Natural killer cell (primary cell): ENCODE results near the gene MAST4. TPM values are rescaled to one million over a fixed set of nuclear protein-coding genes. Genes with fewer than 3 reads are reported as not detected.
"Not testable (repeated sequence)": the region's sequence is repeated elsewhere in the genome, so short reads cannot be mapped to it uniquely, and the experiment has no call there.

ENCODE experiments used
- ATAC-seq, 3 donors: fragments of 150-1000 bp in 2 of 3; fragments of 200-7000 bp in 1 of 3; cut with Tn5 transposase; 1 replicate in 1 of 3; 2 replicates in 2 of 3; pipeline ENCODE4 v1.10.0; 2021; ENCODE audit warnings: mild to moderate bottlenecking in 2 of 3, moderate library complexity in 2 of 3
- DNase-seq, 2 donors: peaks; one replicate each; pipeline versions ENCODE4 v3.0.0 to v3.0.0-alpha.2; 2013 to 2021; ENCODE audit warnings: mixed read lengths in 1 of 2
- H3K27ac ChIP-seq: one replicate; pipeline ENCODE4 v1.5.1; 2013; ENCODE audit warnings: mild to moderate bottlenecking, low read length
- H3K27me3 ChIP-seq: one replicate; pipeline ENCODE4 v1.6.1; 2013; ENCODE audit warnings: low read length; ENCODE audit not compliant: control insufficient read depth, insufficient read depth
- H3K36me3 ChIP-seq: one replicate; pipeline ENCODE4 v1.6.1; 2013; ENCODE audit warnings: low read length; ENCODE audit not compliant: control insufficient read depth, insufficient read depth
- H3K4me1 ChIP-seq: one replicate; pipeline ENCODE4 v1.6.1; 2013; ENCODE audit warnings: low read length; ENCODE audit not compliant: control insufficient read depth, insufficient read depth
- H3K4me3 ChIP-seq: one replicate; pipeline ENCODE4 v1.5.1; 2013; ENCODE audit warnings: low read length
- H3K9me3 ChIP-seq: one replicate; pipeline ENCODE4 v1.6.1; 2013; ENCODE audit warnings: low read length; ENCODE audit not compliant: control insufficient read depth, insufficient read depth
- H3K27ac Mint-ChIP-seq, 2 donors: one replicate each; pipeline ENCODE4 v1.8.0; 2022; ENCODE audit warnings: mild to moderate bottlenecking in 2 of 2, mixed read lengths in 2 of 2, moderate library complexity in 1 of 2
- H3K27me3 Mint-ChIP-seq, 2 donors: one replicate each; pipeline ENCODE4 v1.8.0; 2022; ENCODE audit warnings: low read depth in 2 of 2, mixed read lengths in 2 of 2
- H3K36me3 Mint-ChIP-seq: one replicate; pipeline ENCODE4 v1.8.0; 2022; ENCODE audit warnings: mixed read lengths
- H3K4me1 Mint-ChIP-seq, 2 donors: one replicate each; pipeline ENCODE4 v1.8.0; 2022; ENCODE audit warnings: mixed read lengths in 2 of 2
- H3K4me3 Mint-ChIP-seq: one replicate; pipeline ENCODE4 v1.8.0; 2022; ENCODE audit warnings: mild to moderate bottlenecking, moderate library complexity, mixed read lengths
- H3K9me3 Mint-ChIP-seq, 2 donors: one replicate each; pipeline ENCODE4 v1.8.0; 2022; ENCODE audit warnings: mixed read lengths in 2 of 2
- CTCF ChIP-seq: fragments of 200-600 bp; IDR thresholded peaks from one replicate; pipeline ENCODE4 v1.8.0; 2022; ENCODE audit warnings: antibody characterized with exemption
- WGBS: methylation state at CpG from one replicate; pipeline ENCODE4 v1.1.7; 2013; ENCODE audit warnings: missing lambda C conversion rate; ENCODE audit not compliant: insufficient coverage; 5-methylcytosine and 5-hydroxymethylcytosine counted together
- intact Hi-C: fragments of 100-400 bp; cut with micrococcal nuclease; formaldehyde crosslinking; loops from one replicate; pipeline ENCODE4 v1.14.2; 2022
- total RNA-seq, 4 donors: library from RNA; stranded (reverse); fragments of 120-200 nt in 1 of 4; gene quantifications; one replicate each; pipeline versions ENCODE4 v1.2.3 to v1.2.4, GENCODE V29; 2013 to 2022

The MAST4 gene
- total RNA-seq, 3 donors from 2014 or later (not counting 1 experiment from before 2014, with no cell fraction given), result 6.5 to 14.1 (median 12.7) TPM

- H3K27me3 ChIP-seq, result no peaks in the 10 kb centered on the region
- no peaks in the 10 kb centered on the region for H3K4me1 ChIP-seq
- ATAC-seq (no peak), DNase-seq (no peak)
- H3K4me1 Mint-ChIP-seq, result no peaks in the 10 kb centered on the region
- no peak overlapping the region for H3K4me3 ChIP-seq
- no peak for TF ChIP-seq CTCF
- no peak overlapping the region for H3K27ac ChIP-seq
- no peaks in the 10 kb centered on the region for H3K36me3 Mint-ChIP-seq
- peaks cover 2 to 13% of the 10 kb centered on the region in 2 donors for H3K27me3 Mint-ChIP-seq
- H3K27ac Mint-ChIP-seq, result no peak overlapping the region
- no peaks in the 10 kb centered on the region for H3K9me3 ChIP-seq
- no peaks in the 10 kb centered on the region for H3K36me3 ChIP-seq
- intact Hi-C loops, result no loop called here
- 100% methylated on average over 5 of the region's 5 CpGs for WGBS
- no peaks in the 10 kb centered on the region for H3K9me3 Mint-ChIP-seq
- H3K4me3 Mint-ChIP-seq, result no peak overlapping the region
These were observed 149.1 kb downstream of the MAST4 start for GRCh38 chr5:66745297-66745696.

- 58% methylated on average over 5 of the region's 5 CpGs for WGBS
- no peak for TF ChIP-seq CTCF
- Histone ChIP-seq H3K27me3 (no peaks in the 10 kb centered on the region), H3K9me3 (no peaks in the 10 kb centered on the region), H3K27ac (no peak overlapping the region), H3K4me1 (no peaks in the 10 kb centered on the region), H3K36me3 (no peaks in the 10 kb centered on the region), H3K4me3 (no peak overlapping the region)
- Mint-ChIP-seq H3K9me3 (no peaks in the 10 kb centered on the region), H3K36me3 (no peaks in the 10 kb centered on the region), H3K27me3 (peaks cover 6 to 13% of the 10 kb centered on the region in 2 donors), H3K27ac (no peak overlapping the region), H3K4me3 (no peak overlapping the region), H3K4me1 (no peaks in the 10 kb centered on the region)
- ATAC-seq (no peak), DNase-seq (no peak)
- intact Hi-C loops, result no loop called here
These were observed 151.4 kb downstream of the MAST4 start for GRCh38 chr5:66747607-66748006.

- H3K9me3 ChIP-seq, H3K27ac Mint-ChIP-seq, H3K4me1 ChIP-seq, H3K9me3 Mint-ChIP-seq, H3K27ac ChIP-seq, H3K4me3 Mint-ChIP-seq, H3K36me3 ChIP-seq, H3K36me3 Mint-ChIP-seq, DNase-seq, H3K4me1 Mint-ChIP-seq, intact Hi-C loops, ATAC-seq, H3K27me3 ChIP-seq, H3K4me3 ChIP-seq: not testable (repeated sequence)
- H3K27me3 Mint-ChIP-seq, result peaks cover 23 to 43% of the 10 kb centered on the region in 2 donors
- no CpG with 5 or more reads among the region's 2 CpGs for WGBS
These were observed 156.5 kb downstream of the MAST4 start for GRCh38 chr5:66752668-66753067.

- no peaks in the 10 kb centered on the region for H3K9me3 ChIP-seq
- H3K27me3 Mint-ChIP-seq, result peaks cover 21 to 42% of the 10 kb centered on the region in 2 donors
- no peaks in the 10 kb centered on the region for H3K36me3 Mint-ChIP-seq
- no peak overlapping the region for H3K27ac ChIP-seq
- no peak for ATAC-seq
- no peaks in the 10 kb centered on the region for H3K9me3 Mint-ChIP-seq
- no peak overlapping the region for H3K4me3 Mint-ChIP-seq
- 65% methylated on average over 4 of the region's 5 CpGs for WGBS
- intact Hi-C loops, result loop anchor here (2.0 kb wide), 1 partner anchor 997 kb away; no protein-coding TSS in a partner anchor
- H3K27me3 ChIP-seq, result no peaks in the 10 kb centered on the region
- H3K4me1 Mint-ChIP-seq, result no peaks in the 10 kb centered on the region
- no peaks in the 10 kb centered on the region for H3K36me3 ChIP-seq
- peak in 1 of 2 donors; percentile 56 for DNase-seq
- H3K4me3 ChIP-seq, result no peak overlapping the region
- H3K4me1 ChIP-seq, result no peaks in the 10 kb centered on the region
- TF ChIP-seq CTCF, result no peak
- H3K27ac Mint-ChIP-seq, result no peak overlapping the region
These were observed 161.1 kb downstream of the MAST4 start for GRCh38 chr5:66757219-66757833.
